Heart right ventricle (tissue), 16 donors: ENCODE results near the gene DGKH. TPM values are rescaled to one million over a fixed set of nuclear protein-coding genes. Genes with fewer than 3 reads are reported as not detected.

ENCODE experiments used
- ATAC-seq, 8 donors: fragments of 200-7000 bp; cut with Tn5 transposase; one replicate each; pipeline ENCODE4 v1.9.1; 2020; ENCODE audit warnings: mild to moderate bottlenecking in 8 of 8, moderate library complexity in 8 of 8, moderate number of reproducible peaks in 1 of 8
- DNase-seq, 2 donors: peaks; one replicate each; pipeline ENCODE4 v3.0.0-alpha.2; 2020
- H3K27ac ChIP-seq, 10 donors: fragments of 200-600 bp; sonication (generic) in 2 of 10; one replicate each; pipeline versions ENCODE4 v1.5.0 to v1.8.0; 2020 to 2022; ENCODE audit warnings: mild to moderate bottlenecking in 3 of 10
- H3K27me3 ChIP-seq, 7 donors: fragments of 200-600 bp; one replicate each; pipeline ENCODE4 v1.8.0; 2021 to 2022; ENCODE audit warnings: mild to moderate bottlenecking in 2 of 7
- H3K36me3 ChIP-seq, 9 donors: fragments of 200-600 bp; sonication (generic) in 1 of 9; one replicate each; pipeline versions ENCODE4 v1.5.0 to v1.8.0; 2020 to 2022; ENCODE audit warnings: mild to moderate bottlenecking in 2 of 9
- H3K4me1 ChIP-seq, 9 donors: fragments of 200-600 bp; sonication (generic) in 1 of 9; one replicate each; pipeline versions ENCODE4 v1.5.0 to v1.8.0; 2020 to 2022; ENCODE audit warnings: mild to moderate bottlenecking in 4 of 9
- H3K4me3 ChIP-seq, 10 donors: fragments of 200-600 bp; sonication (generic) in 2 of 10; one replicate each; pipeline versions ENCODE4 v1.5.0 to v1.8.0; 2020 to 2022; ENCODE audit warnings: mild to moderate bottlenecking in 7 of 10, moderate library complexity in 2 of 10
- H3K9me3 ChIP-seq, 11 donors: fragments of 200-600 bp in 10 of 11; sonication (generic) in 2 of 11; one replicate each; pipeline versions ENCODE4 v1.5.0 to v1.8.0; 2013 to 2022; ENCODE audit warnings: mild to moderate bottlenecking in 2 of 11, control low read depth in 1 of 11, moderate library complexity in 1 of 11
- CTCF ChIP-seq, 9 donors: fragments of 200-600 bp; sonication (generic) in 2 of 9; IDR thresholded peaks; one replicate each; pipeline versions ENCODE4 v1.5.0 to v1.8.0; 2021 to 2022; ENCODE audit warnings: antibody characterized with exemption in 9 of 9, mild to moderate bottlenecking in 5 of 9, moderate library complexity in 1 of 9
- WGBS, 2 donors: extraction: QIAGEN DNeasy Blood & Tissue Kit; methylation state at CpG; one replicate each; pipeline ENCODE4 v1.1.7; 2013; ENCODE audit warnings: inconsistent platforms in 1 of 2; 5-methylcytosine and 5-hydroxymethylcytosine counted together
- intact Hi-C, 10 donors: fragments of 100-400 bp; cut with DNase I; formaldehyde crosslinking; loops; one replicate each; pipeline versions ENCODE4 v1.11.1 to v1.14.2; 2022
- polyA plus RNA-seq, 2 donors: library from polyadenylated mRNA; stranded (reverse); fragments of 200-250 nt; gene quantifications; one replicate each; pipeline ENCODE4 v1.2.3, GENCODE V29; 2013
- total RNA-seq, 10 donors: library from RNA; stranded (reverse); fragmentation: NEBNext Ultra II Directional in 3 of 10; extraction: Animal tissue kit (Norgen Biotek cat#: 25700) in 3 of 10; gene quantifications; one replicate each; pipeline versions ENCODE4 v1.2.1 to v1.2.4, GENCODE V29; 2021 to 2023
- donor health status: Arrhythmogenic right ventricular cardiomyopathy.
- donor health status: ischemic (EF 13 %, LVEDD 7.1; RV severe dilation, severe dysfunction).
- donor health status: healthy with polysubstance abuse.
- donor health status: DM: no; HTN: yes; CAD: no.
- donor health status: DM: no; HTN: no; CAD: no.
- donor health status: ischemic (EF 25% LVEDD 6.9; RV normal size, moderate dysfunction).
- donor health status: ischemic (EF 25% LVEDD 5.7; RV mildly dilated, moderate dysfunction).
- donor health status: healthy.
- donor health status: DM: yes; HTN: yes; CAD: no.
- donor health status: Ischemic cardiomyopathy.
- donor health status: ischemic (EF 35%, LVEDD 5.7; RV mildly dilated, moderate dysfunction).
- donor health status: nonischemic (EF 11% LVEDD 7.7; RV severe dilation, severe dysfunction).
- donor health status: DM: yes; HTN: yes; CAD: no.
- donor health status: PGD.
- donor health status: ischemic (EF 29% LVEDD 5.4; RV normal size, mild dysfunction).
- donor health status: nonischemic (EF 23%, LVEDD 6.1; RV moderate dilation, normal function).

DGKH gene
- total and polyA plus RNA-seq, 12 donors, result 1.2 to 11.0 (median 7.2) TPM

- no peak for DNase-seq
- Histone ChIP-seq H3K4me3 (no peak overlapping the region), H3K4me1 (peaks cover 0 to 28% (median 8%) of the 10 kb centered on the region in 9 donors), H3K9me3 (peaks cover 0 to 7% (median 0%) of the 10 kb centered on the region in 11 donors), H3K27ac (no peak overlapping the region), H3K36me3 (no peaks in the 10 kb centered on the region), H3K27me3 (no peaks in the 10 kb centered on the region)
- ATAC-seq, result peak in 6 of 8 donors; percentile 46 to 87 (median 68)
- TF ChIP-seq CTCF (IDR thresholded peaks at IDR 0.05), result peak in 6 of 9 donors; percentile 14 to 42 (median 34)
- 69 to 76% methylated on average over 5 of the region's 5 CpGs for WGBS, 2 donors
- intact Hi-C loops, result no loop called here
These were observed 29.8 kb downstream of the DGKH start for GRCh38 chr13:42078128-42078808.

GRCh38 chr13:42083138-42083770 lies 34.8 kb downstream of the DGKH start:
- ATAC-seq, result no peak
- DNase-seq, result no peak
- Histone ChIP-seq H3K27ac (no peak overlapping the region), H3K36me3 (no peaks in the 10 kb centered on the region), H3K4me3 (no peak overlapping the region), H3K9me3 (peaks cover 0 to 14% (median 0%) of the 10 kb centered on the region in 11 donors), H3K4me1 (peaks cover 0 to 3% (median 0%) of the 10 kb centered on the region in 9 donors), H3K27me3 (no peaks in the 10 kb centered on the region)
- WGBS, 2 donors, result 93 to 94% methylated on average over 16 of the region's 16 CpGs
- intact Hi-C loops, result loop anchor here in 1 of 10 donors (5.0 kb wide), 1 partner anchor 36 kb away; the partner anchor contains the start of gene DGKH
- no peak for TF ChIP-seq CTCF (IDR thresholded peaks at IDR 0.05)

- Histone ChIP-seq H3K36me3 (no peaks in the 10 kb centered on the region), H3K4me1 (no peaks in the 10 kb centered on the region), H3K4me3 (no peak overlapping the region), H3K27me3 (no peaks in the 10 kb centered on the region), H3K9me3 (peaks cover 0 to 14% (median 0%) of the 10 kb centered on the region in 11 donors), H3K27ac (no peak overlapping the region)
- no peak for TF ChIP-seq CTCF (IDR thresholded peaks at IDR 0.05)
- DNase-seq (no peak), ATAC-seq (no peak)
- intact Hi-C loops, result loop anchor here in 1 of 10 donors (5.0 kb wide), 1 partner anchor 37 kb away; the partner anchor contains the start of gene DGKH
- WGBS, 2 donors, result 87 to 90% methylated on average over 1 of the region's 1 CpG
These were observed 36.3 kb downstream of the DGKH start for GRCh38 chr13:42084722-42085121.

- H3K27ac ChIP-seq, result no peak overlapping the region
- intact Hi-C loops, result no loop called here
These were observed 38.1 kb downstream of the DGKH start for GRCh38 chr13:42086582-42086981.

More at GRCh38 chr13:42086582-42086981, 38.1 kb downstream of the DGKH start:
- no peak for ATAC-seq
- H3K27me3 ChIP-seq, result no peaks in the 10 kb centered on the region
- H3K4me1 ChIP-seq, result no peaks in the 10 kb centered on the region
- 94 to 100% methylated on average over 1 of the region's 1 CpG for WGBS, 2 donors
- TF ChIP-seq CTCF (IDR thresholded peaks at IDR 0.05), result no peak
- peaks cover 0 to 22% (median 4%) of the 10 kb centered on the region in 11 donors for H3K9me3 ChIP-seq
- peaks cover 0 to 10% (median 0%) of the 10 kb centered on the region in 9 donors for H3K36me3 ChIP-seq
- no peak overlapping the region for H3K4me3 ChIP-seq
- DNase-seq, result no peak
